Uterus (tissue), 4 donors: ENCODE results near the gene MAN2A1. TPM values are rescaled to one million over a fixed set of nuclear protein-coding genes. Genes with fewer than 3 reads are reported as not detected.

Experiments
- DNase-seq, 2 donors: peaks; one replicate each; pipeline ENCODE4 v3.0.0-alpha.2; 2019 to 2020
- H3K27ac ChIP-seq, 2 donors: fragments of 200-600 bp; sonication (generic); 1 replicate in 1 of 2; 2 replicates in 1 of 2; pipeline ENCODE4 v1.5.1; 2016 to 2018
- H3K27me3 ChIP-seq, 2 donors: fragments of 200-600 bp; sonication (generic); one replicate each; pipeline ENCODE4 v1.5.1; 2018 to 2019; ENCODE audit warnings: control low read depth in 1 of 2
- H3K36me3 ChIP-seq, 2 donors: fragments of 200-600 bp; sonication (generic); one replicate each; pipeline ENCODE4 v1.5.1; 2019; ENCODE audit warnings: control low read depth in 1 of 2
- H3K4me1 ChIP-seq, 2 donors: fragments of 200-600 bp; sonication (generic); one replicate each; pipeline ENCODE4 v1.5.1; 2018 to 2019; ENCODE audit warnings: control low read depth in 1 of 2
- H3K4me3 ChIP-seq, 2 donors: fragments of 200-600 bp; sonication (generic); 1 replicate in 1 of 2; 2 replicates in 1 of 2; pipeline ENCODE4 v1.5.1; 2018 to 2019; ENCODE audit warnings: mild to moderate bottlenecking in 1 of 2
- H3K9me3 ChIP-seq, 2 donors: fragments of 200-600 bp; sonication (generic); one replicate each; pipeline ENCODE4 v1.5.1; 2019; ENCODE audit warnings: control low read depth in 1 of 2
- POLR2A ChIP-seq, 2 donors: fragments of 450-650 bp; IDR thresholded peaks; one replicate each; pipeline ENCODE4 v1.6.1; 2016; ENCODE audit warnings: antibody characterized with exemption in 2 of 2, mild to moderate bottlenecking in 1 of 2, moderate library complexity in 1 of 2
- intact Hi-C: fragments of 100-400 bp; cut with DNase I; formaldehyde crosslinking; loops from one replicate; pipeline ENCODE4 v1.15.1; 2023; ENCODE audit warnings: low total_unique reads
- total RNA-seq, 4 donors: library from RNA; depleted of rRNA in 3 of 4; stranded (reverse); fragments of >200 nt in 3 of 4; gene quantifications; one replicate each; pipeline versions ENCODE4 v1.1.0 to v1.2.4, GENCODE V29; 2014 to 2023
- TF ChIP-seq, protein P1 (sequence below), 4 experiments: fragments of 200-600 bp in 2 of 4; fragments of 450-650 bp in 2 of 4; sonication (generic) in 2 of 4; IDR thresholded peaks; one replicate each; pipeline ENCODE4 v1.5.1; 2016 to 2019; ENCODE audit warnings: antibody characterized with exemption in 4 of 4, mild to moderate bottlenecking in 2 of 4, moderate library complexity in 1 of 4
- donor health status: DM: yes; HTN: yes; CAD: no.

Gene MAN2A1
- total RNA-seq, 4 donors from 2014 or later, result 22.8 to 109 (median 40.6) TPM

GRCh38 chr5:109695005-109695926 is 5.5 kb downstream of the MAN2A1 start:
- DNase-seq, result no peak
- H3K27me3 ChIP-seq, result no peaks in the 10 kb centered on the region
- no peak overlapping the region for H3K4me3 ChIP-seq
- H3K4me1 ChIP-seq, result no peaks in the 10 kb centered on the region
- peak overlapping the region in 1 of 2 donors; percentile 55 for H3K27ac ChIP-seq
- no peaks in the 10 kb centered on the region for H3K36me3 ChIP-seq
- no peaks in the 10 kb centered on the region for H3K9me3 ChIP-seq
- intact Hi-C loops, result no loop called here
- TF ChIP-seq, protein P1, sequence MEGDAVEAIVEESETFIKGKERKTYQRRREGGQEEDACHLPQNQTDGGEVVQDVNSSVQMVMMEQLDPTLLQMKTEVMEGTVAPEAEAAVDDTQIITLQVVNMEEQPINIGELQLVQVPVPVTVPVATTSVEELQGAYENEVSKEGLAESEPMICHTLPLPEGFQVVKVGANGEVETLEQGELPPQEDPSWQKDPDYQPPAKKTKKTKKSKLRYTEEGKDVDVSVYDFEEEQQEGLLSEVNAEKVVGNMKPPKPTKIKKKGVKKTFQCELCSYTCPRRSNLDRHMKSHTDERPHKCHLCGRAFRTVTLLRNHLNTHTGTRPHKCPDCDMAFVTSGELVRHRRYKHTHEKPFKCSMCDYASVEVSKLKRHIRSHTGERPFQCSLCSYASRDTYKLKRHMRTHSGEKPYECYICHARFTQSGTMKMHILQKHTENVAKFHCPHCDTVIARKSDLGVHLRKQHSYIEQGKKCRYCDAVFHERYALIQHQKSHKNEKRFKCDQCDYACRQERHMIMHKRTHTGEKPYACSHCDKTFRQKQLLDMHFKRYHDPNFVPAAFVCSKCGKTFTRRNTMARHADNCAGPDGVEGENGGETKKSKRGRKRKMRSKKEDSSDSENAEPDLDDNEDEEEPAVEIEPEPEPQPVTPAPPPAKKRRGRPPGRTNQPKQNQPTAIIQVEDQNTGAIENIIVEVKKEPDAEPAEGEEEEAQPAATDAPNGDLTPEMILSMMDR (IDR thresholded peaks at IDR 0.05), result no peak
- no peak for TF ChIP-seq POLR2A (IDR thresholded peaks at IDR 0.05)

- H3K9me3 ChIP-seq, result no peaks in the 10 kb centered on the region
- DNase-seq, result no peak
- no peak overlapping the region for H3K4me3 ChIP-seq
- H3K27me3 ChIP-seq, result no peaks in the 10 kb centered on the region
- H3K27ac ChIP-seq, result no peak overlapping the region
- H3K4me1 ChIP-seq, result no peaks in the 10 kb centered on the region
- intact Hi-C loops, result no loop called here
- no peaks in the 10 kb centered on the region for H3K36me3 ChIP-seq
- TF ChIP-seq, protein P1 (IDR thresholded peaks at IDR 0.05), result no peak
- no peak for TF ChIP-seq POLR2A (IDR thresholded peaks at IDR 0.05)
Measured at GRCh38 chr5:109697339-109697738, 7.6 kb downstream of the MAN2A1 start.

GRCh38 chr5:109700516-109701153 is 10.9 kb downstream of the MAN2A1 start:
- intact Hi-C loops, result no loop called here
- Histone ChIP-seq H3K4me3 (no peak overlapping the region), H3K4me1 (no peaks in the 10 kb centered on the region), H3K27me3 (no peaks in the 10 kb centered on the region), H3K27ac (no peak overlapping the region), H3K36me3 (no peaks in the 10 kb centered on the region), H3K9me3 (no peaks in the 10 kb centered on the region)
- no peak for DNase-seq
- TF ChIP-seq POLR2A (IDR thresholded peaks at IDR 0.05), result no peak
- TF ChIP-seq, protein P1 (IDR thresholded peaks at IDR 0.05), result no peak

DNA sequence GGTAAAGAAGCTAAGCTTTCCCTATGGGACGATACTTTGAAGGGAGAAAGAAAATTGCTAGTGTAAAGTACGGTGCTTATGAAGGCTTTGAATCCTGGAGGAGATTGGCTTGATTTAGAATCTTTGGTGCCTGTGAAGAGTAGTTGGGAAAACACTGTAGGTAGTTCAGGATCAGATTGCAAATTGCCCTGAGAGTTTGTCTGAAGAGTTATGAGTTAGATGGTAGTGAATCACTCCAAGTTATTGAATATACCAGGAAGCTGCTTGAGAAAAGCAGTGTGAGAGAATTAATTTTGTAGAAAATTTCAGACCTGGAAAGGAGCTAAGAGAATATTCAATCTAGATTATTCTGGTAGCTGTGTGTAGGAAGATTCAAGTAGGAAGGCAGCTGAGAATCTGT is 11.5 kb downstream of the MAN2A1 start:
- intact Hi-C loops, result no loop called here
- Histone ChIP-seq H3K4me3 (no peak overlapping the region), H3K27me3 (no peaks in the 10 kb centered on the region), H3K4me1 (no peaks in the 10 kb centered on the region), H3K9me3 (no peaks in the 10 kb centered on the region), H3K36me3 (no peaks in the 10 kb centered on the region), H3K27ac (no peak overlapping the region)
- no peak for DNase-seq
- TF ChIP-seq, protein P1 (IDR thresholded peaks at IDR 0.05), result no peak
- TF ChIP-seq POLR2A (IDR thresholded peaks at IDR 0.05), result no peak

GRCh38 chr5:109701792-109702191 is 12.1 kb downstream of the MAN2A1 start:
- no peak overlapping the region for H3K4me3 ChIP-seq
- H3K27ac ChIP-seq, result no peak overlapping the region
- H3K27me3 ChIP-seq, result no peaks in the 10 kb centered on the region
- no peaks in the 10 kb centered on the region for H3K36me3 ChIP-seq
- intact Hi-C loops, result no loop called here
- no peaks in the 10 kb centered on the region for H3K9me3 ChIP-seq
- TF ChIP-seq, protein P1 (IDR thresholded peaks at IDR 0.05), result no peak
- TF ChIP-seq POLR2A (IDR thresholded peaks at IDR 0.05), result no peak
- no peak for DNase-seq
- no peaks in the 10 kb centered on the region for H3K4me1 ChIP-seq
